ENCODE measurements around the gene PTPN14. TPM values are rescaled to one million over a fixed set of nuclear protein-coding genes. Genes with fewer than 3 reads are reported as not detected.
"Not testable (repeated sequence)": the region's sequence is repeated elsewhere in the genome, so short reads cannot be mapped to it uniquely, and the experiment has no call there.

Gene PTPN14
- total RNA-seq, 1 donor from 2014 or later: 2.7 TPM

- intact Hi-C loops (cut with micrococcal nuclease): no loop called here
Observed at GRCh38 chr1:214542275-214543199, 8.9 kb downstream of the PTPN14 start.

DNA sequence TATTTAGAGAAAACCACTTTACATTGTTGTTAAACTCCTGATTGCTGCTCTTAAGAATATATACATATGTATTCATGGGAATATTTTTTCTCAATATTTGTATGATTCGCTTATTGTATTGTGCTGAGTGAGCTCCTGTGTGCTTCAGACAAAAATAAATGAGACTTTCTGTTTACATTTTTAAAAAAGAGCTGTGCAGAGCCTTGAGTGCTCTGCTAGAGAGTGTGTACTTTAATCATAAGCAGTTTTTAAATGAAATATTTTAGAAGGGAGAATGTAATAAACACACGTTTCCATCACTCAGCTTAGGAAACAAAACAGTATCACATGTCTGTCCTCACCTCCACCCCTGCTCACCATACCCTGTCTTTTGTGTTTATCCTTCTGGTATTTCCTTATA is 9.7 kb downstream of the PTPN14 start:
- intact Hi-C loops (cut with micrococcal nuclease): no loop called here

DNA sequence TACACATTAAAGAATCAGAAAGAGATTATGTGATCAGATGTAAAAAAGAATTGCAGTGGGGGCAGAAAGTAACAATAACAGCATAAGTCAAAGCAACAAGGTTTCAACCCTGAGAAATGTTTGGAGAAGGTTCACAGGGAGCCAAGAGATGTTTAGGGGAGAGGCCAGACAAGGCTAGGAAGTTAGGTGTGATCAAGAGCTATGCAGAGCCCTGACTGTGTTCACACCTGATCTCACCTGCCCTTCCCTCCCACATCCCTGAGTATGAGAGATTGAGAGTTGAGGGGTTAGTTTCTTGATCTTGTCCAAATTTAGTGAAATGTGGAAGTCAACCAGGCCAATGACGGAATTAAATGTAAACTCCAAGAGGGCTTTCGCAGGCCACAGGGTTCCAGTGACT is 10.2 kb downstream of the PTPN14 start:
- intact Hi-C loops (cut with micrococcal nuclease): no loop called here

DNA sequence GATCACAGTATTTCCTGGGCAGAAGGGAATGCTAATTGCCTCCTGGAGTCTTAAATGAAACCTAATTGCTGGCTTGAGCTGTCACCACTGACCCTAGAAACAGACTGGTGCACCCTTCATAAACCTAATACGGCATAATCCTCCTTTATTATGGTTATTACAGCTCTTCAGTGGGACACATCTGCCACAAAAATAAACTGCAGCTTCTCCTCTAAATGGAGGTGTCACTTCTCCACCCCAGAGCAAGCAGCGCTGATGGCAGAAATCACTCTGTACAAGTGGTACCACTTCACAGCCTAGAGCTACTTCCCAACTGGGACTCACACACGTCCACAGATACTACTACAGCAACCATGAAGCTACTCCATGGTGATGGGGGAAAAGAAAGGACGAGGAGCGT is 11.1 kb downstream of the PTPN14 start:
- intact Hi-C loops (cut with micrococcal nuclease): no loop called here

DNA sequence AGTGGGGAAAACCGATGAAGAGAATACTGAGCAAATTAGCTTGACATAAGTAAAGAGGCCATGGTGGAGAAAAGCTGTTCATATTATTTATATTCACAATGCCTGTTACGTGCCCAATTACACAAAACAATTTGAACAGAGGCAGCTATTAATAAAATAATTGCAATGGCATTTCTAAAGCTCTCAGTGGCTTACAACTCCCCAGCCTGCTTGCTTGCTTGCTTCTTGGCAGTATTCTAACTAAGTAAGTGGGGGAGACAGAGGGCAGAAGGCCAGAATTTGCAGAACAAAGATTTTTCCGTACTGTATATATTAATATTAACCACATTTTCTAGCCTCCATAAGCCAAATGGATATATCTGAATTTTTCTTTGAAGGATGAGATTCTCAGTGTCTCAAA is 12.9 kb downstream of the PTPN14 start:
- intact Hi-C loops (cut with micrococcal nuclease): no loop called here

- intact Hi-C loops (cut with micrococcal nuclease): no loop called here
Observed at GRCh38 chr1:214537872-214538473, 13.4 kb downstream of the PTPN14 start.

DNA sequence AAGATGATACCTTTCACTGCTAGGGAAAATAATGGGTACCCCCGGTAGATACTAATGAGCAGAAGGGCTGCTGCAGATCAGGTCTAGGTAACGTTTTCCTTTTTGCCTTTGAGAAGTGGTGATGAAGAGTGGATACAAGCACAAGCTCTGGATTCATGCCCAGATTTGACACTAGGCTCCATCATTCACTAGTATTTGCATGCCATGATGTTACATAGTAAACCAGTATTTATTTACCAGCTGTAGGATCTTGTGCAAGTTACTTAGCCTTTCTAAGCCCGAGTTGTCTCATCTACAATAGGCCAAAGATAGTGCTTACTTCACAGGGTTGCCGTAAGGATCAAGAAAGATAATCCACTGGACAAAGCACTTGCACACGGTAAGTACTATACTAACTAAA is 14.2 kb downstream of the PTPN14 start:
- intact Hi-C loops (cut with micrococcal nuclease): no loop called here

DNA sequence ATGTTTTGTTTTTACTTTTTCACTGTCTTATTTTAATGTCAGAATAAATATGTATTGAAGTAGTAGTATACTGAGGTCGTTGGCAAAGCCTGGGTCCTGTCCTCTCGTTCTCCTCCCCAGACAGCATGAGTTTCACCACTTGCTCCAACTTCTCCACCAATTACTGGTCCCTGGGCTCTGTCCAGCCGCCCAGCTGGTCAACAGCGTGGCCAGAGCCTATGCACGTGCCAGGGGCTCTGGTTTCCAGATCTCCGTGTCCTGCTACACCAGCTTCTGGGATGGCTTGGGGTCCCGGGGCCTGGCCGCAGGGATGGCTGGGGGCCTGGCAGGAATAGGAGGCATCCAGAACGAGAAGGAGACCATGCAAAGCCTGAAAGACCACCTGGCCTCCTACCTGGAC is 19.3 kb downstream of the PTPN14 start:
- intact Hi-C loops (cut with micrococcal nuclease): no loop called here

GRCh38 chr1:214525535-214526019 is 25.8 kb downstream of the PTPN14 start:
- intact Hi-C loops (cut with micrococcal nuclease): no loop called here

DNA sequence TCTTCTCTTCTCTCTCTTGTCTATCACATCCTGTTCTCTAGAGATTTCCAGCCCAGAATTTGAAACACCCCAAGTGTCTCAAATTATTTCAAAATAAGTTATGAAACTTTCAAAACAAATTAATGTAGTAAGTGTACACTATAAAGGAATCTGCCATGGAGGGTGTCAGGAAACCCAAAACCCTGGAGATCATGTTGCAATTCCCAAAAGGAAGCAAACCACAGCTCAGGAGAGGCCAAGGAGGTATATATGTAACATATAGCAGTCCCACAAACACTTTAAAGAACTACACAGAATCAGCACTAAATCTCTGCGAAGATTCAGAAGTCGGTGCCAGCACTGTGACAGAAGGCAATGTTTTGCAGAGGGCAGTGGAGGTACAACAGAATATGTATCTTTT is 26.6 kb downstream of the PTPN14 start:
- intact Hi-C loops (cut with micrococcal nuclease): no loop called here

- intact Hi-C loops (cut with micrococcal nuclease): no loop called here
Observed at GRCh38 chr1:214523124-214523824, 28.1 kb downstream of the PTPN14 start.

- intact Hi-C loops (cut with micrococcal nuclease): not testable (repeated sequence)
Observed at GRCh38 chr1:214521458-214521857, 29.9 kb downstream of the PTPN14 start.

- intact Hi-C loops (cut with micrococcal nuclease): no loop called here
Observed at GRCh38 chr1:214520544-214521165, 30.7 kb downstream of the PTPN14 start.

DNA sequence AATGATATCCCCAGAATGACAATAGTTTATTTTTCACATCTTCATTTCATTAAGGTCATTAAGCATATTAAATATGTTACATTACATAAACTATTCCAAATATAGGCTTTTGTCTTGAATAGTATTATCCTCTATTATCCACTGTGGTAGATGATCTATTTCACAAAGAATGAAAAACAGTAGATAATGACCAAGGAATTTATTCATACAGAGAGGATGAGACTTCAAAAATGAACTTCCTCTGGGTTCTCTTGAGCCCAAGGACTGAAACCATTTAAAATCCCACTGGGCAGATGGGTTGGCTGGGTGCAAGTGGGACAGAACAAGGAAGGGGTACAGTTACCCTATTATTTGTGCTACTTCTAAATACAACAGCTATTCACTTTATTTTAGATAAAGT is 33.0 kb downstream of the PTPN14 start:
- intact Hi-C loops (cut with micrococcal nuclease): no loop called here

DNA sequence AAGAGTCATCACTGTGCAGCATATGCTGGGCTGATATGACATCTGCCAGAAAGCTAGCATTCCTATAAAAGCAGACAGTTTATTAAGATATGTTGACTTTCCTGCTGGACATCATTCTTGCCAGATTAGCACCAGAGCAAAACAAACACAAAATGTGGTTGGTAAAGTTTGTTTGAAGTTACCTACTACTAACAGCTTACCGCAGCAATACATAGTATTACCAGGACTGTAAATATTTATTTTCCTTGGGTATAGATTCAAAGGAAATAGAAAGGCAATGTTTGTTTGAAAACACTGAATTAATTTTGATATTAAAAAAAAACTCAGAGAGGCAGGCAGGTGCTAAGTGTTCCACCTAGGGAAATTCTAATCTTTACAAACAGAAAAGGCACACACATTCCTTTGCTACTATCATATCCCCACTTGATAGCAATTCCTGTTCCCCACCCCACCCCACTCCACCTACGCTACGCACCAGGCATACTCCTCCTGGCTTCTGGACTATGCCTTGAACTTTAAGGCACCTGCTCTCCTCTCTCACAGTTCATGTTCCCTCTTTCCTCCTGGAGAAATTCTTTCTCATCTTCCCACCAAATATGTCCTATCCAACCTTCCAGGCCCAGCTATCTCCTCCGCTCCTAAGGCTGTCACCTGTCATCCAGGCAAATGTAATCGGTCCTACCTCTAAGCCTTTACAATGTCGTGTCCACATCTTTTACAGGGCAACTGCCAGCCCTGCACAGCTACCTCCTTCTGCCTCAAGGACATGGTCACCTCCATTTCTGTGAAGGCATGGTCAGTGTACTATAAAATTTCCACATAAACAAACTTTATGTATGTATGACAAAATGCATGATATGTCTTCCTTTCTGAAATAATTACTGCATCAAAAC is 34.7 kb downstream of the PTPN14 start:
- intact Hi-C loops (cut with micrococcal nuclease): no loop called here

DNA sequence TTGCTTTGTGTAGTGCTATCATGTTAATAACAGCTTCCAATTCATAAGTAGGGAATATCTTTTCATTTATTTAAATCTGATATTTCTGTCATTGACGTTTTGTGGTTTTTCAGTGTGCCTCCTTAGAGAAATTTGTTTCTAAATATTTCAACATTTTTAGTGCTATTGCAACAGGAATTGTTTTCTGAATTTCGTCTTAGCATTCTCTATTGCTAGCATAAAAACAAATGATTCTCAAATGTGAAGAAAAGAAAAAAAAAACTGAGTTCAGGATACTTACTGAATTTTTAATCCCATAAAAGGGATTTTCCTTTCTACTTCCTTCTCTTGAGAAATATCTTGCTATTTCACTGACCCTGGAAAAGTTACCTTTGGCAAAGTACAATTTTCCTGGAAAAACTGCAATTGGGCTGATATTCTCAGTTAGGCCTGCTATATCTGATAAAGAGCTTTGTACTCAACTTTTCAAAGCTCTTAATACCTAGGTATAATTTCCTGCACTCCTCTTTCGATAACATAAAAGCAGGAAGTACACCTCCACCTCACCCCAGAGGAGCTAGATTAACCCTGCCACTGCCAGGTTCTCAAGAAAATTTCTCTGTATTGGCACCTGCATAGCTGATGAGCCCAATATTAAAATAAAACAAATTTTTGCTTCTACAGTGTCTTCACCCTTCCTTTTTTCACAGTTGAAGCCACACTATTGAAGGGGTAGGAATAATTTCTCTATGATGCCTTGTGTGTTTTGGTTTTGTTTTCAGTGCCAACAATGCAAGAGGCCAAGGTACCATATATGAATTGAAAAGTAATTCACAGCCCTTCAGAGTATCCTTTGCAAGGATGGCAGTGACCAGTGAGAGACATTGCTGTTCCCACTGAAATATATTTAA is 35.6 kb downstream of the PTPN14 start:
- intact Hi-C loops (cut with micrococcal nuclease): no loop called here

DNA sequence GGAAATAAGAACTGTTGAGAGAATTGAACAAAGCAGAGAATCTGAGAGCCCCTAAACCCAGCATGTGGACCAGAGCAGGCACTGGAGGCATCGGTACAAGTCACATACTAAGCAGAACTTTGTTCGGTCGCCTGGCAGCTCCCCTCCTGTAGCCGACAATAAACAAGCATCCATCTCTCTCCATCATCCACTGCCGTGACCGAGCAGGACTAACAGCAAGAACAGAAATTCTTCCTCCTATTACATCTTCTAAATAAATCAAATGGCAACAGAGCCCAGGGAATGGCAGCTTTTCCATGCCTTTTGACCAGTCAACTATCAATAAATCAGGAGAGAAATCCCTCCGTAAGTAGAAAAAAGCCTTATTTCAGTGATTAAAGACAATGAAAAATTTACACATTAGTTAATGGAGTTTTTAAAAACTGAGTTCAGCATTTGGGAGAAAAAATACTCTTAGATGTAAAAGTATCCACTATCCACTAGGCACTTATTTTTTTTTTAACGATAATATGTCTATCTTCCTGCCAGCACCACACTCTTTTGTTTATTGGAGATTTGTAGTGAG is 36.5 kb downstream of the PTPN14 start:
- intact Hi-C loops (cut with micrococcal nuclease): no loop called here

DNA sequence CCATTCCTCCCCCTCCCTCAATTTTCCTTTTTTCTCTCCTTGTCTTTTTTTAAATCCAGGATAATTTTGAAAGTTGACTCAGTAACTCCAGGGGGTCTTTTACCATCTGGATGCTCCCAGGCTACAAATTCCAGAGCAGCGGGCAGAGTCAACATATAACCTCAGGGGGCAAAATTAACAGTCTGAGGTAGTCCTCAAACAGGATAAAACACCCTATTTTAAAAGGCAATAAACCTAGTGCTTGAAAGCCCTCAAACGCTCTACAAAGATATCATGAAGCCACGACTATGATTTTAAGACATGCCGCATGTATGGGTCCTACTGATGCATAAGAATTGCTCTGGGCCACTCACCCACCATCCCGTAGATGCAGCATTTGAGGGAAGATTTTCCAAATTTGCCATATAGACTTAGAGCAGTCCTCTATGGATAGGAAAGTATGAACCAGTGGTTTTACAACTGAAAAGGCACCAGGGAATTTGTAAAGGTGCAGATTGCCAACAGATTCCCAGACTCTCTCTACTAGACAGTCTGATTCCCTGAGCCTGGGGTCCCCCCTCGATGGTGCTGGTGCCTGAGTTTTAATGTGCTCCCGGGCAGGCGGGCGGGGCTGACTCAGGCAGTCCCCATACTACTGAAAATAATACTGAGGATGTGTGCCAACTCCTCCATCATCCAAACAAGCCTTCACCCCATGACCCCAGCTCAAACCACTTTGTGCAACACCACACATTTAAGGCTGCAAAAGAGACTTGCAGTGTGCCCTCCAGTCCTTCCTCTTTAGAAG is 37.2 kb downstream of the PTPN14 start:
- intact Hi-C loops (cut with micrococcal nuclease): no loop called here
